Measurements from ENCODE around the gene ATG9A. TPM values are rescaled to one million over a fixed set of nuclear protein-coding genes. Genes with fewer than 3 reads are reported as not detected.

The ATG9A gene
- polyA plus RNA-seq, 1 experiment: 84.3 TPM

DNA sequence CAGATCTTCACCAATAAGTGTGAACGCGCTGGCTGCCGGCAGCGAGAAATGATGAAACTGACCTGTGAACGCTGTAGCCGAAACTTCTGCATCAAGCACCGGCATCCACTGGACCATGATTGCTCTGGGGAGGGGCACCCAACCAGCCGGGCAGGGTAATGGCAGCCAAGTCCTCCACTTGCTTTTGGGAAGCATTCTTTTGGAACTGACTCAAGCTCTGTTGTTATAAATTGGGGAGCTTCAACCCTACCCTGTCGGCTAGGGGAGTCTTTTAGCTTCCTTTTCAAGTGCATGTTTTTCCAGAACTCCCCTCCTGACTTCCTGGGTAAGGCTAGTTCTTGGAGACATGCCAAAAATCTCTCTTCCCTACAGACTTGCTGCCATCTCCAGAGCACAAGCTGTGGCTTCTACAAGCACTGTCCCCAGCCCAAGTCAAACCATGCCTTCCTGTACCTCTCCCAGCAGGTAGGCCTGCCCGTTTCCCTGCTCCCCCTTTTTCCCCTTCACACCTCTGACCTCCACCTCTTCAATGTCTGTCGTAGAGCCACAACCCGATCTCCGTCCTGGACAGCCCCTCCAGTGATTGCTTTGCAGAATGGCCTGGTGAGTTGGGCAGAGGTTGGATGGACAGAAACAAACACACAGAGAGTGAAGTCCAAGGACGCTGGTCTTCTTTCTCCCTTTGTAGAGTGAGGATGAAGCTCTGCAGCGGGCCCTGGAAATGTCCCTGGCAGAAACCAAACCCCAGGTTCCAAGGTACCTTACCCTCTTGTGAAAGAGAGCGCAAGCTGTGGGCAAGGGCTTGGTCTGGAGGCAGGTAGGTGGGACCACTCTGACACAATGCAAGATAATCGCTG, 21.3 kb downstream of the ATG9A start:
- H3K27ac ChIP-seq (ENCODE audit: low read depth, low read length): peak overlapping the region; percentile 39
- TF ChIP-seq, protein P1, sequence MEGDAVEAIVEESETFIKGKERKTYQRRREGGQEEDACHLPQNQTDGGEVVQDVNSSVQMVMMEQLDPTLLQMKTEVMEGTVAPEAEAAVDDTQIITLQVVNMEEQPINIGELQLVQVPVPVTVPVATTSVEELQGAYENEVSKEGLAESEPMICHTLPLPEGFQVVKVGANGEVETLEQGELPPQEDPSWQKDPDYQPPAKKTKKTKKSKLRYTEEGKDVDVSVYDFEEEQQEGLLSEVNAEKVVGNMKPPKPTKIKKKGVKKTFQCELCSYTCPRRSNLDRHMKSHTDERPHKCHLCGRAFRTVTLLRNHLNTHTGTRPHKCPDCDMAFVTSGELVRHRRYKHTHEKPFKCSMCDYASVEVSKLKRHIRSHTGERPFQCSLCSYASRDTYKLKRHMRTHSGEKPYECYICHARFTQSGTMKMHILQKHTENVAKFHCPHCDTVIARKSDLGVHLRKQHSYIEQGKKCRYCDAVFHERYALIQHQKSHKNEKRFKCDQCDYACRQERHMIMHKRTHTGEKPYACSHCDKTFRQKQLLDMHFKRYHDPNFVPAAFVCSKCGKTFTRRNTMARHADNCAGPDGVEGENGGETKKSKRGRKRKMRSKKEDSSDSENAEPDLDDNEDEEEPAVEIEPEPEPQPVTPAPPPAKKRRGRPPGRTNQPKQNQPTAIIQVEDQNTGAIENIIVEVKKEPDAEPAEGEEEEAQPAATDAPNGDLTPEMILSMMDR (IDR thresholded peaks at IDR 0.05; ENCODE audit: low read depth, low read length): no peak
- POLR2A ChIA-PET: interaction anchor here (0.5 to 3.6 kb wide), 6 partner anchors 10 to 181 kb away, joined by 3 to 37 read pairs (median 3); partner anchors contain the start of genes ABCB6, ANKZF1 and ATG9A
- CTCF ChIA-PET: interaction anchor here (0.8 to 2.6 kb wide), 3 partner anchors 37 to 87 kb away, joined by 4 to 9 read pairs (median 6); partner anchors contain the start of gene NHEJ1
- H3K4me3 ChIP-seq (ENCODE audit: low read depth, low read length): peak overlapping the region; percentile 83
- no peaks in the 10 kb centered on the region; the same call in none of the 2 replicates for H3K9me3 ChIP-seq (ENCODE audit: control insufficient read depth, insufficient read depth, low read length)
- no peak for DNase-seq (ENCODE audit: low read depth, low spot score)
- no peaks in the 10 kb centered on the region for H3K27me3 ChIP-seq (ENCODE audit: control insufficient read depth, insufficient read depth, low read length)

DNA sequence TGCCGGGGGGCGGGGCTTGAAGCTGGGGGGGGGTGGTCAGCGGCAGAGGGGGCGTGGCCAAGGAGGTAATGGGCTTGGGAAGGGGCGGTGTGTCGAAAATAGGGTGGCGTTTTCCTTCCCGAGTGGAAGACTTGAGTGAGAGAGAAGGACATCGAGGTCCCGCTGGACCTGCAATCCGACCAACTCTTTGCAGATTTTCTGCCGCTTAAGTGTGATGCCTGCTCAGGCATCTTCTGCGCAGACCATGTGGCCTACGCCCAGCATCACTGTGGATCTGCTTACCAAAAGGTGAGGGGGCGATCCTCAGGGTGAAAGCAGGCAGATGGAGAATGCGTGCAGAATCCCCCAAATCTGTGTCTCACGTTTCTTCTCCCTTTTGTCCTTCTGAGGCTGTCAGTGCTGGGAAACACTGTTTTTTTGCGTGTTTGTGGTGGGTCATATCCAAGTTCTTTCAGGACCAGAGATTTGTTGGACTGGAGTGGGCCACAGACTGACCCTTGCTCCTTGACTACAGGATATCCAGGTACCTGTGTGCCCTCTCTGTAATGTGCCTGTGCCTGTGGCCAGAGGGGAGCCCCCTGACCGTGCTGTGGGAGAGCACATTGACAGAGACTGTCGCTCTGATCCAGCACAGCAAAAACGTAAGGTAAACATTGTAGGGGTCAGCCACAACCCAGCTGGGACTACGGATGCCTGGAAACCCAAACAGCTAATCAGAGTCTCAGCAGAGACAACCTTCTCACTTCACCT, 22.1 kb downstream of the ATG9A start:
- TF ChIP-seq, protein P1 (IDR thresholded peaks at IDR 0.05; ENCODE audit: low read depth, low read length): no peak
- H3K4me3 ChIP-seq (ENCODE audit: low read depth, low read length): peak overlapping the region; percentile 83
- DNase-seq (ENCODE audit: low read depth, low spot score): no peak
- ChIA-PET POLR2A (interaction anchor here (0.5 to 3.6 kb wide), 11 partner anchors 8 to 181 kb away, joined by 3 to 37 read pairs (median 3); partner anchors contain the start of genes ABCB6, ANKZF1, ATG9A and CNPPD1), CTCF (interaction anchor here (1.8 to 2.6 kb wide), 3 partner anchors 48 to 88 kb away, joined by 5 to 9 read pairs (median 6); partner anchors contain the start of gene NHEJ1)
- no peaks in the 10 kb centered on the region; the same call in none of the 2 replicates for H3K9me3 ChIP-seq (ENCODE audit: control insufficient read depth, insufficient read depth, low read length)
- peak overlapping the region; percentile 78 for H3K27ac ChIP-seq (ENCODE audit: low read depth, low read length)
- no peaks in the 10 kb centered on the region for H3K27me3 ChIP-seq (ENCODE audit: control insufficient read depth, insufficient read depth, low read length)

DNA sequence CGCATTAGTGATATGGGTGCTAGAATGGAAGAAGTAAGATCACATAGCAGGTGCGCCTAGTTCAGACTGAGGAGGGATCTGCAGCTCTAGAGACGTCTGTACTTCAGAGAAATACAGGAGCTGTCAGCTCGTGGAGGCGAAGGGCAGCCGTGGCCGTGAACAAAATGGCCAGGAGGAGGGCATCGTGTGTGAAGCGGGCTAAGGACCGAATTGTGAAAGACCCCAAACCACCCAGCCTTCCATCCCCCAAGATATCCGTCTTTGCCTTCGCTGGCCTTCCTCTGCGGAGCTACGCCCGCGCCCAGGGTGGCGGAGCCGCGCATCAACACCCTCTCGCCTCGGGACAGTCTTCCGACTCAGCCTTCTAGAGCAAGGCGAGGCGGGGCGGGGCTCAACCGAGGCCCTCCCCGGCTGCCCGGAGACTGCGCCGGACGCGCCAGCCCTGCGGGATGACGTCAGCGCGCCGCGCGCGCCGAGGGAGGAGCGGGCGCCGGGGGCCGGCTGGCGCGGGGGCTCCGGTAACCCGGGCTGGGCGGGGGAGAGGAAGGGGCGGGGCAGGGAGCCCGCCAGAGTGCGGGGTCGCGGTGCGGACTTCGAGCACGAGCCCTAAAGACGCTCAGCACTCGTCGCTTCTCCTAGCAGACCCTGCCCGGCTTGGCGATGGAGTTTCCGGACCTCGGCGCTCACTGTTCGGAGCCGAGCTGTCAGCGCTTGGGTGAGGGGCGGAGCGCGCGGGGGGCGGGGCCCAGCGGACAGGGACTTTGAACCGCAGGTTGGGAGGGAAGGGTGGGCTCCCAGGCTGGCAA, 22.9 kb downstream of the ATG9A start, which contains the start of gene ZFAND2B:
Gene ZFAND2B, plus strand, starts transcription at position 455 of the 806 bp plus-strand sequence. Its CDS starts 206 bp downstream, at position 661.
- ChIA-PET POLR2A (interaction anchor here (0.6 to 3.6 kb wide), 10 partner anchors 9 to 182 kb away, joined by 3 to 37 read pairs (median 4); partner anchors contain the start of genes ABCB6, CNPPD1, GLB1L and STK16), CTCF (interaction anchor here (0.6 to 2.6 kb wide), 8 partner anchors 30 to 308 kb away, joined by 3 to 9 read pairs (median 3); partner anchors contain the start of gene CNPPD1)
- Histone ChIP-seq H3K4me3 (ENCODE audit: low read depth, low read length) (peak within 1 kb of the TSS; percentile 83), H3K27ac (ENCODE audit: low read depth, low read length) (peak within 1 kb of the TSS; percentile 78), H3K27me3 (ENCODE audit: control insufficient read depth, insufficient read depth, low read length) (no peaks in the 10 kb centered on the region), H3K9me3 (ENCODE audit: control insufficient read depth, insufficient read depth, low read length) (peaks cover under 1% of the 10 kb centered on the region)
- TF ChIP-seq, protein P1 (IDR thresholded peaks at IDR 0.05; ENCODE audit: low read depth, low read length): no peak; the same call in 1 of the 2 replicates
- peak; percentile 69 for DNase-seq (ENCODE audit: low read depth, low spot score)

DNA sequence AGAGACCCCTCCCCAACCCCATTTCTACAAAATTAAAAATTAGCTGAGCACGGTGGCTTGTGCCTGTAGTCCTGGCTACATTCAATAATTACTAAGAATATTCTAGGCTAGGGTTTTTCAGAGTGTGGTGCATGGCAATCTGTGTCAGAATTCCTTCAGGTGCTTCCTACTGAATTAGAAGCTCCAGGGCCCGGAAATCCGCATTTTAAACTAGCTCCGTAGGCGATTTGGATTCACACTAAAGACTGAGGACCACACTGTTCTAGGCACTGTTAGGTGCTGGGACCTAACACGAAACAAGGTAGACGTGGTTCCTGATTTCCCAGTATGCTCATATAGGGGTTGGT, 23.5 kb downstream of the ATG9A start:
- TF ChIP-seq, protein P1 (IDR thresholded peaks at IDR 0.05; ENCODE audit: low read depth, low read length): no peak
- DNase-seq (ENCODE audit: low read depth, low spot score): no peak
- CTCF ChIA-PET: interaction anchor here (0.6 to 1.9 kb wide), 7 partner anchors 30 to 307 kb away, joined by 3 to 5 read pairs (median 3); partner anchors contain the start of gene CNPPD1
- peaks cover 3% of the 10 kb centered on the region for H3K9me3 ChIP-seq (ENCODE audit: control insufficient read depth, insufficient read depth, low read length)
- no peaks in the 10 kb centered on the region for H3K27me3 ChIP-seq (ENCODE audit: control insufficient read depth, insufficient read depth, low read length)
- POLR2A ChIA-PET: interaction anchor here (1.0 to 3.6 kb wide), 7 partner anchors 12 to 43 kb away, joined by 3 to 37 read pairs (median 4); partner anchors contain the start of genes ABCB6, CNPPD1, GLB1L and STK16
- H3K4me3 ChIP-seq (ENCODE audit: low read depth, low read length): peak overlapping the region; percentile 80
- peak overlapping the region; percentile 52 for H3K27ac ChIP-seq (ENCODE audit: low read depth, low read length)

Measured in AG04450 (cell line).